ENCODE results near the gene KIAA0930.

DNA sequence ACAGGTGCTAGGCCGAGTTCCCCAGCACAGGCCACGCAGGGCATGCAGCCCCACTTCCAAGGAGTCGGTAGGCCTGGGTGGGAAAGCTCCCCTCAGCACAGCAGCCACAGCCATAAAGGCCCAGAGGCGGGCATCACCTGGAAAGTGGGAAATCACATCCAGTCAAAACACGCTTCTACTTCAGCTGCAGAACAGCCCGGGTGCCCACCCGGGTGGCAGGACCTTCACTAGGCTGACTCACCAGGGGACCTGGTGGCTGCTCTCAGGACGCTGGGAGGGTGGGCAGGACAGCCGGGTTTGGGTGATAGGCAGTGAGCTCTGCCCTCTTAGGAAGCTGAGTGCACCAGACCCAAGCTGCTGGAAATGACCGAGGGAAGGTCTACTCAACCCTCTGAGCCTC, 7.3 kb downstream of the KIAA0930 start:
- TF ChIP-seq, protein P1, sequence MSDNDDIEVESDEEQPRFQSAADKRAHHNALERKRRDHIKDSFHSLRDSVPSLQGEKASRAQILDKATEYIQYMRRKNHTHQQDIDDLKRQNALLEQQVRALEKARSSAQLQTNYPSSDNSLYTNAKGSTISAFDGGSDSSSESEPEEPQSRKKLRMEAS (IDR thresholded peaks at IDR 0.05) = no peak
- TF ChIP-seq CEBPB (IDR thresholded peaks at IDR 0.05) (no peak), CREB1 (IDR thresholded peaks at IDR 0.05; ENCODE audit: low read depth) (no peak), YY1 (IDR thresholded peaks at IDR 0.05; ENCODE audit: low read depth) (no peak), RAD21 (IDR thresholded peaks at IDR 0.05; ENCODE audit: low read depth) (no peak), TEAD4 (IDR thresholded peaks at IDR 0.05) (no peak), FOXM1 (IDR thresholded peaks at IDR 0.05; ENCODE audit: borderline replicate concordance, low read depth) (no peak)
- TF ChIP-seq, protein P2, sequence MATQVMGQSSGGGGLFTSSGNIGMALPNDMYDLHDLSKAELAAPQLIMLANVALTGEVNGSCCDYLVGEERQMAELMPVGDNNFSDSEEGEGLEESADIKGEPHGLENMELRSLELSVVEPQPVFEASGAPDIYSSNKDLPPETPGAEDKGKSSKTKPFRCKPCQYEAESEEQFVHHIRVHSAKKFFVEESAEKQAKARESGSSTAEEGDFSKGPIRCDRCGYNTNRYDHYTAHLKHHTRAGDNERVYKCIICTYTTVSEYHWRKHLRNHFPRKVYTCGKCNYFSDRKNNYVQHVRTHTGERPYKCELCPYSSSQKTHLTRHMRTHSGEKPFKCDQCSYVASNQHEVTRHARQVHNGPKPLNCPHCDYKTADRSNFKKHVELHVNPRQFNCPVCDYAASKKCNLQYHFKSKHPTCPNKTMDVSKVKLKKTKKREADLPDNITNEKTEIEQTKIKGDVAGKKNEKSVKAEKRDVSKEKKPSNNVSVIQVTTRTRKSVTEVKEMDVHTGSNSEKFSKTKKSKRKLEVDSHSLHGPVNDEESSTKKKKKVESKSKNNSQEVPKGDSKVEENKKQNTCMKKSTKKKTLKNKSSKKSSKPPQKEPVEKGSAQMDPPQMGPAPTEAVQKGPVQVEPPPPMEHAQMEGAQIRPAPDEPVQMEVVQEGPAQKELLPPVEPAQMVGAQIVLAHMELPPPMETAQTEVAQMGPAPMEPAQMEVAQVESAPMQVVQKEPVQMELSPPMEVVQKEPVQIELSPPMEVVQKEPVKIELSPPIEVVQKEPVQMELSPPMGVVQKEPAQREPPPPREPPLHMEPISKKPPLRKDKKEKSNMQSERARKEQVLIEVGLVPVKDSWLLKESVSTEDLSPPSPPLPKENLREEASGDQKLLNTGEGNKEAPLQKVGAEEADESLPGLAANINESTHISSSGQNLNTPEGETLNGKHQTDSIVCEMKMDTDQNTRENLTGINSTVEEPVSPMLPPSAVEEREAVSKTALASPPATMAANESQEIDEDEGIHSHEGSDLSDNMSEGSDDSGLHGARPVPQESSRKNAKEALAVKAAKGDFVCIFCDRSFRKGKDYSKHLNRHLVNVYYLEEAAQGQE (IDR thresholded peaks at IDR 0.05; ENCODE audit: low read depth) = no peak
